H9 (cell line): ENCODE measurements around the gene ICE2. TPM values are rescaled to one million over a fixed set of nuclear protein-coding genes. Genes with fewer than 3 reads are reported as not detected.
"Not testable (repeated sequence)": the region's sequence is repeated elsewhere in the genome, so short reads cannot be mapped to it uniquely, and the experiment has no call there.

ENCODE experiments used
- DNase-seq: peaks from one replicate; pipeline ENCODE4 v3.0.0-alpha.2; 2017
- H2AFZ ChIP-seq: one replicate; pipeline ENCODE4 v1.6.1; 2013; ENCODE audit warnings: mild to moderate bottlenecking, low read length, control low read depth, moderate library complexity
- H2AK5ac ChIP-seq: 2 replicates; pipeline ENCODE4 v1.6.1; 2013; ENCODE audit warnings: low read length, control low read depth, mixed read lengths; ENCODE audit not compliant: insufficient read length
- H2BK120ac ChIP-seq: one replicate; pipeline ENCODE4 v1.6.1; 2013; ENCODE audit warnings: low read depth, mild to moderate bottlenecking, low read length, control low read depth, inconsistent platforms; ENCODE audit not compliant: poor library complexity, severe bottlenecking
- H2BK12ac ChIP-seq: 2 replicates; pipeline ENCODE4 v1.6.1; 2013; ENCODE audit warnings: low read length, control low read depth, mixed read lengths, low read depth; ENCODE audit not compliant: insufficient read length
- H2BK15ac ChIP-seq: 2 replicates; pipeline ENCODE4 v1.6.1; 2013; ENCODE audit warnings: low read depth, low read length, control low read depth
- H2BK20ac ChIP-seq: one replicate; pipeline ENCODE4 v1.6.1; 2013; ENCODE audit warnings: low read depth, mild to moderate bottlenecking, low read length, control low read depth, inconsistent platforms; ENCODE audit not compliant: poor library complexity, severe bottlenecking
- H2BK5ac ChIP-seq: 2 replicates; pipeline ENCODE4 v1.6.1; 2013; ENCODE audit warnings: low read length, control low read depth, mixed read lengths; ENCODE audit not compliant: insufficient read length
- H3K14ac ChIP-seq: 2 replicates; pipeline ENCODE4 v1.6.1; 2013; ENCODE audit warnings: low read length, control low read depth; ENCODE audit not compliant: insufficient read depth
- H3K18ac ChIP-seq: 2 replicates; pipeline ENCODE4 v1.6.1; 2013; ENCODE audit warnings: low read depth, mild to moderate bottlenecking, mixed read lengths, low read length, control low read depth; ENCODE audit not compliant: insufficient read length
- H3K23ac ChIP-seq: 2 replicates; pipeline ENCODE4 v1.6.1; 2013; ENCODE audit warnings: low read length, control low read depth, mixed read lengths, low read depth; ENCODE audit not compliant: insufficient read length
- H3K23me2 ChIP-seq: 2 replicates; pipeline ENCODE4 v1.6.1; 2013; ENCODE audit warnings: low read depth, mild to moderate bottlenecking, mixed read lengths, low read length, control low read depth; ENCODE audit not compliant: insufficient read length, poor library complexity, severe bottlenecking
- H3K27ac ChIP-seq: 2 replicates; pipeline ENCODE4 v1.5.1; 2013; ENCODE audit warnings: low read length, control low read depth, mixed read lengths, low read depth; ENCODE audit not compliant: insufficient read length
- H3K27me3 ChIP-seq: 2 replicates; pipeline ENCODE4 v1.6.1; 2013; ENCODE audit warnings: low read length, control low read depth, inconsistent platforms; ENCODE audit not compliant: insufficient read depth
- H3K4ac ChIP-seq: 2 replicates; pipeline ENCODE4 v1.6.1; 2013; ENCODE audit warnings: low read depth, mild to moderate bottlenecking, control low read depth, inconsistent platforms, low read length, moderate library complexity
- H3K4me1 ChIP-seq: 2 replicates; pipeline ENCODE4 v1.6.1; 2013; ENCODE audit warnings: low read length, control low read depth, inconsistent platforms; ENCODE audit not compliant: insufficient read depth
- H3K4me2 ChIP-seq: 2 replicates; pipeline ENCODE4 v1.6.1; 2013; ENCODE audit warnings: low read length, control low read depth, mixed read lengths; ENCODE audit not compliant: insufficient read length, insufficient read depth
- H3K56ac ChIP-seq: 2 replicates; pipeline ENCODE4 v1.6.1; 2013; ENCODE audit warnings: low read depth, mild to moderate bottlenecking, mixed read lengths, low read length, control low read depth; ENCODE audit not compliant: insufficient read length
- H3K79me1 ChIP-seq: 2 replicates; pipeline ENCODE4 v1.6.1; 2013; ENCODE audit warnings: low read depth, mild to moderate bottlenecking, moderate library complexity, low read length, control low read depth, inconsistent platforms; ENCODE audit not compliant: insufficient read depth, poor library complexity, severe bottlenecking
- H3K79me2 ChIP-seq: 2 replicates; pipeline ENCODE4 v1.6.1; 2013; ENCODE audit warnings: low read length, control low read depth, inconsistent platforms; ENCODE audit not compliant: insufficient read depth
- H3K9ac ChIP-seq: 2 replicates; pipeline ENCODE4 v1.6.1; 2013; ENCODE audit warnings: low read length, control low read depth, mixed read lengths; ENCODE audit not compliant: insufficient read length; ENCODE audit errors: extremely low read depth
- H3K9me3 ChIP-seq: one replicate; pipeline ENCODE4 v1.6.1; 2013; ENCODE audit warnings: low read depth, low read length, inconsistent platforms; ENCODE audit not compliant: control insufficient read depth
- H3T11ph ChIP-seq: one replicate; pipeline ENCODE4 v1.6.1; 2013; ENCODE audit warnings: mild to moderate bottlenecking, low read length, control low read depth, inconsistent platforms
- H4K20me1 ChIP-seq: one replicate; pipeline ENCODE4 v1.6.1; 2013; ENCODE audit not compliant: control insufficient read depth, insufficient read length, insufficient read depth
- H4K5ac ChIP-seq: 2 replicates; pipeline ENCODE4 v1.6.1; 2013; ENCODE audit warnings: low read depth, mild to moderate bottlenecking, mixed read lengths, low read length, control low read depth; ENCODE audit not compliant: insufficient read length
- H4K8ac ChIP-seq: replicated peaks from 2 replicates; pipeline ENCODE4 v1.6.1; 2013; ENCODE audit warnings: low read length, control low read depth, mixed read lengths, low read depth; ENCODE audit not compliant: insufficient read length
- H4K91ac ChIP-seq: 2 replicates; pipeline ENCODE4 v1.6.1; 2013; ENCODE audit warnings: low read depth, mild to moderate bottlenecking, moderate library complexity, mixed read lengths, low read length, control low read depth; ENCODE audit not compliant: insufficient read length
- H3K27ac Mint-ChIP-seq, 3 experiments: 2 replicates in 2 of 3; 3 replicates in 1 of 3; pipeline ENCODE4 v1.8.0; 2020 to 2021; ENCODE audit warnings: mixed read lengths in 3 of 3, mild to moderate bottlenecking in 1 of 3, moderate library complexity in 1 of 3
- H3K27me3 Mint-ChIP-seq: 2 replicates; pipeline ENCODE4 v1.8.0; 2021; ENCODE audit warnings: low read depth, mild to moderate bottlenecking, moderate library complexity, mixed read lengths
- H3K36me3 Mint-ChIP-seq, 3 experiments: 2 replicates in 2 of 3; 3 replicates in 1 of 3; pipeline ENCODE4 v1.8.0; 2020 to 2021; ENCODE audit warnings: low read depth in 3 of 3, mixed read lengths in 3 of 3; ENCODE audit not compliant: insufficient read depth in 1 of 3
- H3K4me1 Mint-ChIP-seq, 2 experiments: 2 replicates each; pipeline ENCODE4 v1.8.0; 2020; ENCODE audit warnings: mixed read lengths in 2 of 2
- H3K4me3 Mint-ChIP-seq, 2 experiments: 2 replicates in 1 of 2; 3 replicates in 1 of 2; pipeline ENCODE4 v1.8.0; 2020 to 2021; ENCODE audit warnings: mild to moderate bottlenecking in 2 of 2, mixed read lengths in 2 of 2, moderate library complexity in 1 of 2
- H3K9me3 Mint-ChIP-seq, 2 experiments: 2 replicates in 1 of 2; 3 replicates in 1 of 2; pipeline ENCODE4 v1.8.0; 2020; ENCODE audit warnings: mild to moderate bottlenecking in 2 of 2, mixed read lengths in 2 of 2, moderate library complexity in 1 of 2
- WGBS: extraction: QIAGEN DNeasy Blood & Tissue Kit; methylation state at CpG from one replicate; pipeline ENCODE4 v1.1.7; 2013; ENCODE audit warnings: missing lambda C conversion rate, low lambda C conversion rate, mixed read lengths; ENCODE audit not compliant: insufficient read length; ENCODE audit errors: extremely low coverage; 5-methylcytosine and 5-hydroxymethylcytosine counted together
- total RNA-seq: library from RNA; stranded (reverse); gene quantifications from 2 replicates; pipeline ENCODE4 v1.2.1, GENCODE V29; 2021
- TF ChIP-seq, protein P1 (sequence below): fragments of 200-600 bp; sonication (generic); conservative IDR thresholded peaks from 3 replicates; pipeline ENCODE4 v1.8.0; 2021; ENCODE audit warnings: antibody characterized with exemption, mild to moderate bottlenecking

The ICE2 gene
- total RNA-seq, 1 experiment from 2014 or later: 76.3 TPM

DNA sequence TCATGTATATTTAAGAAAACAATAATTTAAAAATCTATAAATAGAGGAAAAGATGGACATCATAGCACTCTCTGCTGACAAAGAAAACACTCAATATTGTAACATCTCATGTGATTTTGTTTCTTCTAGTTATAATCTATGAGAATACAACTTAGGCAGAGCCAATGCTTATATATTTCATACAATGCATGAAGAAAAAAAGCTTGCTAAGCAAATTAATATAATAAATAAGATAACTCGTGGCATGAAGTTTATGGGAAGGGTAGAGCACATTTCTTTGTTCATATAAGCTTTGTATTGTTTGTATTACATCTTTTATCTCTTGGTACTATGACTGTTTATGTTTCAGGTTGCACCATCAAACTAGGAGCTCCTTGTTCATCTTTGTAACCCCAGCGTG lies 73.5 kb downstream of the ICE2 start:
- Histone ChIP-seq H4K91ac (no peak overlapping the region), H3K27me3 (no peaks in the 10 kb centered on the region), H3K14ac (no peak overlapping the region), H3K4ac (no peak overlapping the region), H2AFZ (no peak overlapping the region), H4K20me1 (no peaks in the 10 kb centered on the region), H3K23me2 (no peaks in the 10 kb centered on the region), H2BK5ac (no peak overlapping the region), H3K56ac (no peak overlapping the region), H2BK20ac (no peak overlapping the region), H3T11ph (no peak overlapping the region), H2AK5ac (no peak overlapping the region), H4K8ac (no peak overlapping the region), H3K23ac (no peak overlapping the region), H2BK120ac (no peak overlapping the region), H3K18ac (no peak overlapping the region), H3K27ac (no peak overlapping the region), H3K79me1 (no peaks in the 10 kb centered on the region), H3K4me2 (no peak overlapping the region), H4K5ac (no peak overlapping the region), H3K9ac (no peak overlapping the region), H3K4me1 (no peaks in the 10 kb centered on the region; the same call in 1 of the 2 replicates), H2BK15ac (no peak overlapping the region), H3K9me3 (no peaks in the 10 kb centered on the region), H3K79me2 (no peaks in the 10 kb centered on the region), H2BK12ac (no peak overlapping the region)
- peaks cover 13 to 18% of the 10 kb centered on the region in 2 experiments for H3K4me1 Mint-ChIP-seq
- DNase-seq: no peak
- H3K27me3 Mint-ChIP-seq: no peaks in the 10 kb centered on the region; the same call in 1 of the 2 replicates
- H3K9me3 Mint-ChIP-seq: no peaks in the 10 kb centered on the region
- no CpG with 5 or more reads among the region's 2 CpGs for WGBS
- no peak overlapping the region for H3K4me3 Mint-ChIP-seq
- H3K36me3 Mint-ChIP-seq: no peaks in the 10 kb centered on the region
- TF ChIP-seq, protein P1, sequence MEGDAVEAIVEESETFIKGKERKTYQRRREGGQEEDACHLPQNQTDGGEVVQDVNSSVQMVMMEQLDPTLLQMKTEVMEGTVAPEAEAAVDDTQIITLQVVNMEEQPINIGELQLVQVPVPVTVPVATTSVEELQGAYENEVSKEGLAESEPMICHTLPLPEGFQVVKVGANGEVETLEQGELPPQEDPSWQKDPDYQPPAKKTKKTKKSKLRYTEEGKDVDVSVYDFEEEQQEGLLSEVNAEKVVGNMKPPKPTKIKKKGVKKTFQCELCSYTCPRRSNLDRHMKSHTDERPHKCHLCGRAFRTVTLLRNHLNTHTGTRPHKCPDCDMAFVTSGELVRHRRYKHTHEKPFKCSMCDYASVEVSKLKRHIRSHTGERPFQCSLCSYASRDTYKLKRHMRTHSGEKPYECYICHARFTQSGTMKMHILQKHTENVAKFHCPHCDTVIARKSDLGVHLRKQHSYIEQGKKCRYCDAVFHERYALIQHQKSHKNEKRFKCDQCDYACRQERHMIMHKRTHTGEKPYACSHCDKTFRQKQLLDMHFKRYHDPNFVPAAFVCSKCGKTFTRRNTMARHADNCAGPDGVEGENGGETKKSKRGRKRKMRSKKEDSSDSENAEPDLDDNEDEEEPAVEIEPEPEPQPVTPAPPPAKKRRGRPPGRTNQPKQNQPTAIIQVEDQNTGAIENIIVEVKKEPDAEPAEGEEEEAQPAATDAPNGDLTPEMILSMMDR: no peak
- no peak overlapping the region for H3K27ac Mint-ChIP-seq

DNA sequence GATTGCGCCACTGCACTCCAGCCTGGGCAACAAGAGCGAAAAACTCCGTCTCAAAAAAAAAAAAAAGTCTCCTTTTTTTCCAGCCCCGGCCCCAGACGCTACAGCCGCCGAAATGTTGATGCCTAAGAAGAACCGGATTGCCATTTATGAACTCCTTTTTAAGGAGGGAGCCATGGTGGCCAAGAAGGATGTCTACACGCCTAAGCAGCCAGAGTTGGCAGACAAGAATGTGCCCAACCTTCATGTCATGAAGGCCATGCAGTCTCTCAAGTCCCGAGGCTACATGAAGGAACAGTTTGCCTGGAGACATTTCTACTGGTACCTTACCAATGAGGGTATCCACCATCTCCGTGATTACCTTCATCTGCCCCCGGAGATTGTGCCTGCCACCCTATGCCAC lies 74.6 kb downstream of the ICE2 start:
- not testable (repeated sequence) for H3K9me3 ChIP-seq, H4K5ac ChIP-seq, H3K36me3 Mint-ChIP-seq, H2BK12ac ChIP-seq, H3K79me2 ChIP-seq, H3K4me1 ChIP-seq, H3K27me3 Mint-ChIP-seq, H2BK20ac ChIP-seq, H3K14ac ChIP-seq, H3K4ac ChIP-seq, H3K4me3 Mint-ChIP-seq, H3K27ac ChIP-seq, H2AFZ ChIP-seq, H3T11ph ChIP-seq, H3K23me2 ChIP-seq, H2AK5ac ChIP-seq, H3K56ac ChIP-seq, H3K9me3 Mint-ChIP-seq, H2BK15ac ChIP-seq, H3K27ac Mint-ChIP-seq, H3K79me1 ChIP-seq, DNase-seq, H4K91ac ChIP-seq, H2BK5ac ChIP-seq, H4K20me1 ChIP-seq, H3K4me2 ChIP-seq, H3K23ac ChIP-seq, H3K27me3 ChIP-seq, H4K8ac ChIP-seq, H3K9ac ChIP-seq, H3K18ac ChIP-seq, H2BK120ac ChIP-seq
- peaks cover 23 to 25% of the 10 kb centered on the region in 2 experiments for H3K4me1 Mint-ChIP-seq
- no CpG with 5 or more reads among the region's 12 CpGs for WGBS
